ENCODE data around the gene PKN3. TPM values are rescaled to one million over a fixed set of nuclear protein-coding genes. Genes with fewer than 3 reads are reported as not detected.

The PKN3 gene
- total and polyA plus RNA-seq, 2 donors (not counting 1 experiment from before 2014, with no cell fraction given): 1.4 to 3.7 TPM

GRCh38 chr9:128723352-128723865 is 21.1 kb downstream of the PKN3 start:
- Histone ChIP-seq H2AFZ (ENCODE audit: insufficient read depth, low read depth, low read length, poor library complexity, severe bottlenecking) (peak overlapping the region; percentile 94), H3K4me3 (ENCODE audit: control extremely low read depth in 1 of 5, extremely low read depth in 1 of 5, insufficient read depth in 1 of 5, low read depth in 2 of 5, low read length in 4 of 5) (peak overlapping the region; percentile 23 to 96 (median 92)), H3K4me1 (ENCODE audit: control insufficient read depth in 2 of 2, insufficient read depth in 2 of 2, low read length in 2 of 2) (peaks cover 18 to 23% of the 10 kb centered on the region in 2 donors), H3K36me3 (replicated peaks in 1 of 2; ENCODE audit: control extremely low read depth in 1 of 2, control insufficient read depth in 1 of 2, extremely low read depth in 1 of 2, insufficient read depth in 2 of 2, low read length in 1 of 2) (peaks cover 0 to 13% of the 10 kb centered on the region in 2 experiments), H3K4me2 (replicated peaks; ENCODE audit: low read depth, low read length, poor library complexity, severe bottlenecking) (peak overlapping the region; percentile 87), H4K20me1 (ENCODE audit: control insufficient read depth, insufficient read depth, low read length, poor library complexity, severe bottlenecking) (no peaks in the 10 kb centered on the region), H3K27ac (ENCODE audit: low read length in 2 of 2) (peak overlapping the region; percentile 66 to 82), H3K27me3 (replicated peaks in 1 of 4; ENCODE audit: control extremely low read depth in 1 of 4, control insufficient read depth in 3 of 4, insufficient read depth in 4 of 4, low read length in 3 of 4) (no peaks in the 10 kb centered on the region), H3K9ac (ENCODE audit: low read length) (peak overlapping the region; percentile 93), H3K9me3 (ENCODE audit: control extremely low read depth in 1 of 3, control insufficient read depth in 2 of 3, insufficient read depth in 1 of 3, low read length in 2 of 3) (no peaks in the 10 kb centered on the region), H3K79me2 (ENCODE audit: control insufficient read depth, insufficient read depth, low read length) (peaks cover 8% of the 10 kb centered on the region)
- Mint-ChIP-seq H3K9me3 (ENCODE audit: insufficient read depth) (no peaks in the 10 kb centered on the region), H3K27me3 (no peaks in the 10 kb centered on the region), H3K27ac (peak overlapping the region; percentile 91), H3K4me1 (peaks cover 31% of the 10 kb centered on the region), H3K4me3 (peak overlapping the region; percentile 97)
- ChIA-PET POLR2A (interaction anchor here (0.6 to 1.2 kb wide), 3 partner anchors 21 to 39 kb away, joined by 3 to 6 read pairs (median 3); partner anchors contain the start of gene PKN3), CTCF (interaction anchor here (0.8 to 1.7 kb wide), 5 partner anchors 22 to 207 kb away, joined by 3 to 9 read pairs (median 5); partner anchors contain the start of genes ENDOG and PKN3)
- no peak for TF ChIP-seq EZH2 (IDR thresholded peaks at IDR 0.05; ENCODE audit: borderline replicate concordance, insufficient read depth, low read depth, low read length, poor library complexity, severe bottlenecking)
- 26% methylated on average over 7 of the region's 7 CpGs for WGBS (ENCODE audit: insufficient coverage)
- no peak for DNase-seq
- intact Hi-C loops (cut with micrococcal nuclease): loop anchor here (5.0 kb wide), 1 partner anchor 1079 kb away; the partner anchor contains the start of gene TOR1B
- ATAC-seq (ENCODE audit: low read depth): no peak

GRCh38 chr9:128723866-128724743 is 21.8 kb downstream of the PKN3 start, which contains the start of gene ZDHHC12:
TSS of gene ZDHHC12 (minus strand) at chr9:128724127. CDS start at chr9:128724093, 34 bp downstream.
- Mint-ChIP-seq H3K4me1 (peaks cover 31% of the 10 kb centered on the region), H3K27me3 (no peaks in the 10 kb centered on the region), H3K9me3 (ENCODE audit: insufficient read depth) (no peaks in the 10 kb centered on the region), H3K4me3 (peak within 1 kb of the TSS; percentile 97), H3K27ac (peak within 1 kb of the TSS; percentile 91)
- CTCF ChIA-PET: interaction anchor here (0.6 to 1.7 kb wide), 8 partner anchors 22 to 206 kb away, joined by 3 to 9 read pairs (median 4); partner anchors contain the start of genes ENDOG and PKN3
- DNase-seq (peak; percentile 99), ATAC-seq (ENCODE audit: low read depth) (peak; percentile 97)
- Histone ChIP-seq H3K27me3 (replicated peaks in 1 of 4; ENCODE audit: control extremely low read depth in 1 of 4, control insufficient read depth in 3 of 4, insufficient read depth in 4 of 4, low read length in 3 of 4) (no peaks in the 10 kb centered on the region), H3K4me2 (replicated peaks; ENCODE audit: low read depth, low read length, poor library complexity, severe bottlenecking) (peak within 1 kb of the TSS; percentile 87), H3K4me1 (ENCODE audit: control insufficient read depth in 2 of 2, insufficient read depth in 2 of 2, low read length in 2 of 2) (peaks cover 18 to 23% of the 10 kb centered on the region in 2 donors), H3K9me3 (ENCODE audit: control extremely low read depth in 1 of 3, control insufficient read depth in 2 of 3, insufficient read depth in 1 of 3, low read length in 2 of 3) (no peaks in the 10 kb centered on the region), H4K20me1 (ENCODE audit: control insufficient read depth, insufficient read depth, low read length, poor library complexity, severe bottlenecking) (no peaks in the 10 kb centered on the region), H3K4me3 (ENCODE audit: control extremely low read depth in 1 of 5, extremely low read depth in 1 of 5, insufficient read depth in 1 of 5, low read depth in 2 of 5, low read length in 4 of 5) (peak within 1 kb of the TSS; percentile 62 to 96 (median 92)), H3K79me2 (ENCODE audit: control insufficient read depth, insufficient read depth, low read length) (peaks cover 8% of the 10 kb centered on the region), H3K9ac (ENCODE audit: low read length) (peak within 1 kb of the TSS; percentile 93), H3K27ac (ENCODE audit: low read length in 2 of 2) (peak within 1 kb of the TSS; percentile 66 to 82), H3K36me3 (replicated peaks in 1 of 2; ENCODE audit: control extremely low read depth in 1 of 2, control insufficient read depth in 1 of 2, extremely low read depth in 1 of 2, insufficient read depth in 2 of 2, low read length in 1 of 2) (peaks cover 0 to 13% of the 10 kb centered on the region in 2 experiments), H2AFZ (ENCODE audit: insufficient read depth, low read depth, low read length, poor library complexity, severe bottlenecking) (peak within 1 kb of the TSS; percentile 94)
- no peak for TF ChIP-seq CTCF (IDR thresholded peaks at IDR 0.05)
- TF ChIP-seq EZH2 (IDR thresholded peaks at IDR 0.05; ENCODE audit: borderline replicate concordance, insufficient read depth, low read depth, low read length, poor library complexity, severe bottlenecking): no peak
- POLR2A ChIA-PET: interaction anchor here (0.5 to 1.2 kb wide), 6 partner anchors 22 to 268 kb away, joined by 3 to 9 read pairs (median 3); partner anchors contain the start of genes PKN3 and SPTAN1
- WGBS (ENCODE audit: insufficient coverage): 1% methylated on average over 65 of the region's 68 CpGs
- intact Hi-C loops (cut with micrococcal nuclease): loop anchor here (1.0 to 5.0 kb wide), 8 partner anchors 21 to 1078 kb away; partner anchors contain the start of genes DYNC2I2, ENDOG, SET and SPTAN1
